Inferior parietal cortex (tissue), 1 donor: ENCODE measurements around the gene NFASC.

Experiments
- DNase-seq: peaks from one replicate; pipeline ENCODE4 v3.0.0-alpha.2; 2016; ENCODE audit errors: extremely low spot score

NFASC gene

DNA sequence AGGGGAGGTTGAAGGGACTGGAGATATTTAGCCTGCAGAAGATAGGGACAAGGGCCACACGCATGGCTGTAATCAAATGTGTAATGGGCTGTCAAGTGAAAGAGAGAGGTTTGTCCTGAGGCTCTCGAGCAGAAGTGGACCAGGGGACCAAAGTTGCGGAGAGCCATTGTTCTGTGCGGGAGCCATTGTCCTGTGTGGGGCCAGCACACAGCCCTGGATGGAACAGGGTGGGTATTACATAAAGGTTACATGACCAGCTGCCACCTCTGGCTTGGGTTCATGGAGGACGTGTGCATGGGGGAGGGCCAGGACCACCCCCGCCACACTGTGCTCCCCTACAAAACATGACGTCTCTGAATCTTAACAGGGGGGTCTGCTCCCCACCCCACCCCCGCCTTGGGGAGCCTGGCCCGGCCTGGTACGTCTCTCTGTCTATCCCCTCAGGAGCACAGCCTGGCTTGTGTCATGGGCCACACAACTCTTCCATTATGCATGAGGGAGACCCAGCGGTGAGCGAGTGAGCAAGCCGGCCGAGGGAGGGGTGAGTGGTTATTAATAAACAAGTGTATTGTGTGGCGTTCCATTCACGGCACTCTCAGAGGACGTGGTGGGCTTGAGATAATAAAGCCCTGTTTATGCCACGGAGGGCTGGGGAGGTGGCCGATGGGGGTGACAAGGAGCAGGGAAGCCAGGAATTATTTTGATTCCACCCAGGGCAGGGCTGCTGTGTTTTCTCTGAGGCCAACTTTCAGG lies at the start of gene NFASC:
NFASC (plus strand) TSS at position 703 of the 753 bp plus-strand sequence. CDS start 73,454 bp downstream, outside the sequence.
- peak; percentile 73 for DNase-seq

DNA sequence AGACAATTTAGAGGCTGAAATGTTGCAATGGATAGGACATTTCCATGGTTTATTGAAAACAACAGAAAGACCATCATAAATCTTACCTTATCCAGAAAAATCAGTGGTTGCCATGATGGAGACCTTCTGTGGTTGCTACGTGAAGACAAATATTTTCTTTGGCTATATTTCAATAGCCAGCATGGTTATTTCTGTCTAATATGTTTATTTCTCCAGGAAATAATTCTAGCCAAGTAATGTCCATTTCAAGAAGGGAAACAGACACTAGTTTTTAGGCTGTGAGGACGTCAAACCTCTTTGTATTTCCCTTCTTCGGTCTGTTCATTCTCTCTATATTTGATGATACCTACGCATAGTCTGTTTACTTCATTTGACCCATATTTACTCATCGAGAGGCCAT lies 49.2 kb upstream of the NFASC start:
- DNase-seq, result no peak

DNA sequence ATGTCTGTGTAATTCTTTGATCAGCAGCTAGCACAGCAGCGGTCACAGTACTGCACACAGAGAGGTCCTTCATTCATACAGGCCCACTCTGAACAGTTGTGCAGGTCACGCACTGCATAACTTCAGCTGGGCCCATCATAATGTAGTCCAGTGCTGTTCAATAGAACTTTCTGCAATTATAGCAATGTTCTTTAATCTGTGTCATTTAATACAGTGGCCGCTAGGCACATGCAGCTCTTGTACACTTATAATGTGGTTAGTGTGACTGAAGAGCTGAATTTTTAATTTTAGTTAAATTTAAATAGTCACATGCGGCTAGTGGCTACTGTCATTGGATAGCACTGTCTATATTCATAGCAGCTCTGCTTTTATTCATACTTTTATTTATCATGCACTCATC lies 48.7 kb upstream of the NFASC start:
- no peak for DNase-seq

DNA sequence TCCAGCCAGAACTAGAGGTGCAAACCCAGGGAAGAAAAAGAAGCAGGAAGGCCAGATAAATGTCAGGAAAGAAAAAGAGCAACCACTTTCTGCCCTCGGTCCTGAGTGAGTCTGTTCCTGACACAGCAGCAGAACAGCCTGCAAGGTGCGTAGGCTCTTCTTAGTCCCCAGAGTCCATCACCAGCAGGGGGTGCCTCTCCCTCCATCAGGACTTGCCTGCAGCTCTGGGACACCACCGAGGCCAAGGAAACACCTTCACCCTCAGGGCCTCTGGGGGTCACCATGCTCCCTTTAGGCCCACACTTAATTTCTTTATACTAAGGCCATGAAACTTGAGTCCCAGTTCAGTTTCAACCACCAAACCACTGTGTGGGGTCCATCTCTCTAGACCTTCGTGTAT lies 43.7 kb upstream of the NFASC start:
- peak; percentile 47 for DNase-seq

DNA sequence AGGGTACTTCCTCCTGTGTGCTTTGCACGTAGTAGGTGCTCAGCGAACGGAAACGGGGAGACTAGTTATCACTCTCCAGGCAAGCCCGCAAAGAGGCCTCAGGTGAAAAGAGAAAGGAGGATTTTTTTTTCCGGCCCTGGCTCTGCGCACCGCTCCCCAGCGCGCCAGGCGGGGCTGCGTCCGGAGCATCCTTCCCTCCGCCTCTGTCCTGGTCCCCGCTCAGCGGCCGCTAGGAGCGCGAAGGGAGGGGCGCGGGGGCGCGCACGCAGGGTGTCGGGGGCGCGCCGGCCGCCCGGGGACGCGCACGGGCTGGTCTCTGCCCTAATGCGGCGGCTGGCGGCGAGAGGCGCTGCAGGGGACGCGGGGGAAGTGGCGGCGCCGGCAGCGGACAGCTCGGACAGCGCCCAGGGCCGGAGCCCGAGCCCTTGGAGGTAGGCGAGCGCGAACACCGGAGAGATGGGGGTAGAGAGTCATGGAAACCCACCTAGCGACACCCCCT lies 42.3 kb upstream of the NFASC start:
- peak; percentile 73 for DNase-seq

DNA sequence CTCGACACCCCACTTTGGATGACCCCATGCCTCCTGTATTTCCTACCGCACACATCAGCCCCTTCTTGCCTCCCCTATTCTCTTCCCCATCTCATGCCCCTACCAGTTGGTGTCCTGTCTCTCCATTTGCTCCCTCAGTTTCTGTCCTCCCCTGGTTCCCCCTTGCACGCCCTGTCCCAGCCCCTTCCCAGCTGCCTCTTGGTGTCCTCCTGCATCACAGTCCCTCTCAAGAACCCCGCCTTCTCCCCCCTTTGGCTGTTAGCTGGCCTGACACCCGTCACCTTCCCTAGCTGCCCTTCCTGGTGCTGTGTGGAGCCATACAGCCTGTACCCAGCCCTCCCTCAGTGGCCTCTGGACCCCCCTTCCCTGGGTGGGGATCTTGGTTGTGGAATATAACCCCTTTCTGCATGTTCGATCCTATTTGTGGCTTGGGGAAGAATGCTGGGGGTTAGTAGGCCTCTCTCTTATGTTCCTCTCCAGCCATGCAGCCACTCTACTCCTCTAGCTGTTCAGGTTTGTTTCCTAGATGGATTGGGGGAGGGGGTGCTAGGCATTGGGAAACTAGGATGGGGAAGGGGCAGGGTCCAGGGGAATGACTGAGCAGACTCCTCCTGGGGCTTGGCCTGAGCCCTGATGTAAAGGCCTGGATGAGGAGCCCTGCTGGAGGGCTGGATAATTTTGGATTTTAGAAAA lies 41.4 kb upstream of the NFASC start:
- DNase-seq, result no peak

DNA sequence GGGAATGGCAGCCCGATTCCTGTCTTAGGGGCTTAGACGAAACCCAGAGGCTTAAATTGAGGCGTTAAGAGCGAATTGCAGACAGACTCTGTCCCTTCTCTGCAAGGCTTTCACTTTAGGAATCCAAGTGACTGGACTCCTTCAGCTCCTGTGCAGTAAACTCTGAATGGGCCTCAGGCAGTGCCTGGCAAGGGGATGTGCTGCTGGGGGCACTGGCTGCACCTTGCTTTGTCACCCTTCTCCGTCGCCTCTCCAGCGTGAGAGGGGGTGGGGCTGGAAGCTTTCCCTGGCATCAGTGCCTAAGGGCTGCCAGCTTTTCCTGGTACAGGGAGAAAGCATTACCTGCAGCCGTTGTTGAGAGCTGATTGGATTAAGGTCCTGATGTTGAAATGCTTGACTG lies 39.9 kb upstream of the NFASC start:
- DNase-seq, result no peak

DNA sequence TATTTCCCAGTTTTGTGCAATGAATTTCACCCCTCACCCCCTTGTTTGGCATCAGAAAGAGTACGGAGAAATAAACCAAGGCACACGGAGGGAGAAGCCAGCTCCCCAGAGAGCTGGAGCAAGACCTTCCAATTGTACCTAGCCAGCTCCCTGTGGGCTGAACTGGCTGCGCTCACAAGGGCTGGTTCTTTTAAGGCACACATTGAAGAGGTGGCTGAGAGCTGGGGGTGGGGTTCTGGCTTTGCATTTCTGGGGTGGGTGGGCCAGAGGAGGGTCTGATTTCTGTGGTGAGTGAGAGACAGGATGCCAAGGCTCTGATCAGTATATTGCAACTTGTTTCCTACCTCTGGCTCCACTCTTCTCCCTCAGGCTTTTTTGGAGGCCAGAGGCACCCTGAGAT lies 39.5 kb upstream of the NFASC start:
- DNase-seq, result no peak

DNA sequence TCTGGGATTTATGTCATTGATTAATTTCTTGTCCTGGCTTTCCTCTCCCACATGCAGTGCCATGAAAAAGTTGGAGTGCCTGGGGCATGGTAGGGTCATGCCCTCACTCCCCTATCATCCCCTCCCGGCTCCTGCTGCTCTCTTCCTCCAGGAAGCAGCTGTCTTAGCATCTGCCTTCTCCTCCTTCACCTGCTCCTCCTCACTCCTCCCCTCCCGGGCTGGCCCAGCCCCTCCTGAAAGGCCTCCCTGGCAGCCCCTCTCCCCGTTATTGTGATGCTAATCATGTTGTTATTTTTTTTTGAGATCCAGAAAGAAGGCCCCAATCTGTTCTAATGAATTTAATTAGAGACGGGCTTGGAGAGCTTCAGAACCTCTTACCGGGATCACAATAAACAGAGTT lies 36.3 kb upstream of the NFASC start:
- DNase-seq, result no peak

DNA sequence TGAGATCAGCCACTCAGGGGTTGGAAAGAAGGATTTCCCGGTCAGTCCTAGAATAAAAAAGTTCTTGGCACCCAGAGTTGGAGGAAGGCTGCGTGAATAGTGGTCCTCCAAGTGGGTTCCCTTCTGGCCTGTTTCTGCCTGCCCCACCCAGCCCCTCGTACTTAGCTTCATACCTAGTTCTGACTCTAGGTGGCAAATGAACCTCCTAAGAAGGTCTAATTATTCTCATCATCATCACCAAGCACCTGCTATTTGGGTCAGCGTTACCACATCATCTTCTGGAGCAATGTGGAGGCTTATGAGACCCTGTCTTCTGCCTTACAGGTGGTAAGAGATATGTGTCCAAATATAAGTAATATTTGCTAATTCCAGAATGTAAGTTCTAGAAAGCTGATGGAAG lies 35.9 kb upstream of the NFASC start:
- no peak for DNase-seq

DNA sequence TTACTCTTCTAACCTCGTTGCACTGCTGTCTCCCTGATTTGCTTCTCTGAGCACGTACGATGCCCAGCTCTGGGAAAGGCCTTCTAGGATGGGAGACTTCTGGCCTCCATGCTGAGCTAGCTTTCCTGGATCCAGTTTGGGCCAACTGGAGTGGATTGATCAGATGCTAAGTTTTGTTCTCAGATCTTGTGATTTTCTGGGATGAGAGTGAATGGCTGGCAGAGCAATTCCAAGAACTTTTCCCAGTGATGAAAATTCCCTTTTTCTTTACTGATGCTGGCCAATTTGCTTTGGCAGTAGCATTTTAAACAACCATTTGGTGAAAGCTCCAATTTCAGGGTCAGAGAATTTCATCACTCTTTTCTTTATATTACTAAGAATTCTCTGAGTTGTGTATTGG lies 34.9 kb upstream of the NFASC start:
- DNase-seq, result no peak

DNA sequence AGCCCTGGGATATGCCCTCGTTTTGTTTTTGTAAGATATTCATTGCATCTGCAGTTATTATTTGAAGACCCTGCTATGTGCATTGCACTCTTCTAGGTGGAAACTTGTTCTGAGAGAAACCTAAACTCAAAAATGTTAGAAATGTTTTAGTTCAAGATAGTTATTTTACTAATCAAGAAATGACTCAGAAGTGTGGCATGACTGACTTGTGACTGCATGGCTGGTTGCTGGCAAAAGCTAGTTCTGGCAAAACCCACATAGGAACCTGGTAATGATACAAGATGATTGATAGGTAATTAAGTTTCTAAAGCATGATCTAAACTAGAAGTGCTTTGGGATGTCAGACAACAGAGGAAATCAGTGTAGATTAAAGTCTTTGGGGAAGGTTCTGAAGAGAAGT lies 33.8 kb upstream of the NFASC start:
- DNase-seq, result no peak

DNA sequence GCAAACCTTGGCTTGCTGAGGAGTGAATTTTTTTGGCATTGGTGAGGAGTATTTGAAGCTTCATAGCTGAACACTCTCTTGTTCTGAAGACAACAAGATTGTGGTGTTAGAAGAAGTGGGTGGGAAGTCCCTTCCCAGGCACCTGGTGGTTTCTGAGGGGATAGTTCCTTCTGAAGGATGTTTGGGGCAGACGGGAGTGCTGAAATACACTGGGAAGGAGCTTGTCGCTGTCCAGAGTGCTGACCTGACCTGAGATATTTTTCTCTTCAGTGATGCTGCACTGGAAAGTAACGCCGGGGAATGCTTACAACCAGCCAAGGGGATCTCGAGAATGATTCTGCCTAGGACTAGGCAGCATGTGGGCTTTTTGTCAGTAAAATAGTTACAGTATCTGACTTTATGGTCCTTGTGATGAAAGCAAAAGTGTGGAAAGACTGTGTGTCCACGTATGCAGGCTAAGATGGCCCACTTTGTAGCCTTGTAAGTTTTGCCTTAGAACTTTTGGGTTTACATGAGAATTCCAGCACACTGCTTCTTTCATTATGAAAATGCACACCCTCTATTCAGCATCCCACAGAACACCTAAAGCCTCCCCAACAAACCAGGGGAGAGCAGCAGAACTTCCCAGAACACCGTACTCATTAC lies 33.1 kb upstream of the NFASC start:
- no peak for DNase-seq

DNA sequence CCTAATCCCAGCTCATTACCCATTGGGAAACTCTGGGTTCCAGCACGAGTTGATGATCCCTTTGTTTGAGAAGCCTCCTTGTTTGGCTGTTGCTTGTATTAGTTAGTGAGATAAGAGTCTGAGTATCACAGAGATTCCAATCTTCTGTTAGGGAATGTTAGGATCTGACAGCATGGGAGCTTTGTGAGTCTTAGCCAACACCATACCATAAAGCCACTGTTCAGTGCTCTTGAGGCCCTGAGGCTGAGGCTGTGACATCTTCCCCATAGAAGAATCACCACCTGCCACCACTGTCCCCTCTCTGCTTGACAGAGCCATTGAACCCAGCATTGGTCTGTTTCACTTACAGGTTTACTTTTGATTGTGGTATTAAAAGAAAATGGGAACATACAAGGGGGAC lies 29.3 kb upstream of the NFASC start:
- DNase-seq, result no peak

DNA sequence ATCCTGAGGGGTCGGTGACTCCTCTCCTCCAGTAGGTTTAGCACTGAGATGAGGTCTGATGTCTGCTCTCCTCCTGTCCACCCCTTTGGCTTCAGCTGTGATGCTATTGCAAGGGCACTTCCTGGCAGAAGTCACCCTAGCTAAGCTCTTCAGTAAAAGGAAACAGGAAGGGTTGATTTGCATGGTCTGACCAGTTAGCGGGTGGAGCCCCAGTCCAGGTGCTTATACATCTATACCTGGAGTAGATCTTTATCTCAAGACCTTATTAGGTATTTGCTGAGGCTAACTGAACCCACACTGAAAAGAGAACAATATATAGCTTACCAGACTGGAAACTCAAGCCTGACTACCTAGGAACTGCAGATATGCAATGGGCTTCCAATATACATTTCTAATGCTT lies 28.9 kb upstream of the NFASC start:
- no peak for DNase-seq

DNA sequence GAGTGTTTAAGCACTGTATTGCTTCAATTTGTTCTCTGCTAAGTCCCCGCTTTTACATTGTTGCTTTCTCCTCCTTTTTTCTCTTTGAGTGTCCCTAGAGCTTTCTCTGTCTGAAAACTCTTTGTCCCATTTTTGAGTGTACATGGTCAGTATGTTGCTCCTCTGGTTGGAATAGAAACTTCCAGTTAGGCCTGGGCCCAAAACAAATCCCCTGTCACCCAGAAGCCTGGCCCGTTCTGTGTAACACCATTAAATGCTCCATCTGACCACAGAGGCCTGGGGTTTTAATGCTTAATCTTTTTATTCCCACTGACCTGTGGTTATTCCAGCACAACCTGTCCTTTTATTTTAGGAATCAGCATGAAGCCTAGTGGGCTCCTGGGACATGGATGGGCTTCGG lies 28.3 kb upstream of the NFASC start:
- DNase-seq, result no peak

DNA sequence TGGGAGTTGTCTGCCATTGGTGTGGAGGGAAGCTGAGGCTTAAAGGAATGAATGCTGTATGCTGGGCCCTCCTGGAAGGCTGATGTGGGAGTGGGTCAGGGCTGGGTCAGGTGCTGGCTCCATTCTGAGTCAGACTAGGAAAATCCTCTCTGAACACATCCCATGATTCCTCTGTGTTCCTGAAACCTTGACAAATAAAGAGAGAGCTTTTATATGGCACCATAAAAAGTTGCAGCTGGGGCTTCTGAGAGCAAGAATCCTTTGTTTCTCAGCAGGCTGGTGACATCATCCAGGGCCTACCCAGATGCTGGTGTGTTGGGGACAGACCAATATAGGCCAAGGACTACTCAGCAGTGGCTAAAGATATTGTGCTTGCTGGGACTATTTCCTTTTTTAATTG lies 27.8 kb upstream of the NFASC start:
- peak; percentile 74 for DNase-seq

DNA sequence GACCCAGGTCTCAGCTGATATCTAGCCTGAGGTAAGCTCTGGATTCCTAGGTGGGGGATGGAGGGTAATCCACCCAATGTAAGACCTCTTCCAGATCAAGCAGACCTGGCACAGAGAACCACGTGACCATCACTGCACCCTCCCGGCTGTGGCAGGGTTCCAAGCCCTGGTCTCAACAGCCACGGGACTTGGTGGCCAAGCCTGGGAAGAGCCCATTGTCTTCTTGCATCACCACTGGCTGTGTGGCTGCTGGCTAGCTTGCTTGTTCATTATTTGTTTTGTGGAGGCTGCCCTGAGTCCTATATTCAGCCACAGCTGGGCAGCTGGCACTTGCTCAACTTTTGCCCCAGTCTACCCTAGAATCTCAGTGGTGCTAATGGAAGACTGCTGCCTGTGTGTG lies 24.1 kb upstream of the NFASC start:
- DNase-seq, result peak; percentile 79

DNA sequence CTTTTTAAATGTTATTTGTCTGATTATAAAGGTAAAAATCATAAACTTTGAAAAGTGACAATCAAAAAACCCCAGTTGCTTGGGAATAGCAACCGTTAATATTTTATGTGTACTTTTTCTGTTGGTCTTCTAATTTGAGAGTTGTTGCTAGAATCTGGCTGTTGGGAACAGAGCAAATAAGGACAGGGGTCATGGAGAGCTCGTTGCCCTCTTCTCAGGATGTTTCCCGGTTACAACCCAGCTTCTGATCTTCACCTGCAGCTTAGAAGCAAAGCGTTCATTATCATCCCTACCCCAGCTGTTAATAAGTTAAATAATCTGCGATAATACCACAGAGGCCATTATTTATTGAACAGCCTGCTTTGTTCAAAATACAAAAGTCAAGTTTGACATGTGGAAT lies 22.1 kb upstream of the NFASC start:
- DNase-seq, result no peak

DNA sequence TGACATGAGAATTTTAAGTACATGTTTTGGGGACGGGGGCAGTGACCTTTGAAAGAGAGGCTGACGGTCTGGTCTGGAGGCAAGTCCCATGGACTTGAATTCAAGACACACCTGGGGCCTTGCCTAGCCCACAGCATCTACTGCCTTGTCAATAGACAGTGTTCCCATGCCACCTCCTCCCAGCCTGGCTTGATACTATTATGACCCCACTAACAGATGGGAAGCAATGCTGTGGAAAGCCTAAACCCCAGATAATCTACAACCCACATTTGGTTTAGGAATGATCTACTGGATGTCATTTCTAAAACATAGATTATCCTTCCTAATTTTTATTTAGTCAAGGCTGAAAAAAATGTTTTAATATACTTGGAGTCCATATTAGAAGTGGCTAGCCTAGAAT lies 17.8 kb upstream of the NFASC start:
- DNase-seq, result no peak

DNA sequence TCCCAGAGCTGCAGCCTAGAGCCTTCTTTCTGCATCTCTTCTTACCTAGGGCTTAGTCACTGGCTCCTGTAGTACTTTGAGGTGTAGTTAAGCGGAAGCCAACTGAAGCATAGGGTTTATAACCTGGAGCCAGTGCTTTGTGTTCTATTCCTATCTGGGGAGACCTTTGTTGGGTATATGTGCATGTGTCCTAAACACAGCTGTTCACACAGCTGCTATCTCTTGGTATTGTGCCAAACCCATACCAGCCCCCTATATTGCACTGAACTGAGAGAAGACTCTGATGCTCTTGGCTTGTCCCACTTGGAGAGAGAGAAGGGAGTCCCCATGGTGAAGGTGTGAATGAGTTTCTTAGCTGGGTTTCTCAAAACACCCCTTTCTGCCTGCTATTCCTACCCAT lies 17.2 kb upstream of the NFASC start:
- DNase-seq, result no peak

DNA sequence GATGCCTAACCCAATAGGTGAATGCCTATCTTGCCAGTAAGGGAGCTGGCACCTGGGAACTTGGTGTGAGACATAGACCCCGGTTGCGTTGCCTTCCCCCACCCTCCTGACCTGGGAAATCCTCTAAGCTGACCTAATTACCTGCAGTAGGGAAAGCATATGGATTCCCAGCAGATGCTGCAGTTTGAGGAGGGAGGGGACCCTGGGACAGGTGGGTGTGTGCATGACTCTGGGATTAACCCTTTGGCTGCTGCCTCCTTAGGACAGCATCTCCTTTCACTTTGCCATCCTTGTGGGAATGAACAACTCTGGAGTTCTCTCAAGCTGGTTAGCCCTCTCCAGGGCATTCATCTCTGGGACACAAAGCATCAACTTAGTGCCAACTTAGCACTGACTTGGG lies 16.4 kb upstream of the NFASC start:
- DNase-seq, result no peak

DNA sequence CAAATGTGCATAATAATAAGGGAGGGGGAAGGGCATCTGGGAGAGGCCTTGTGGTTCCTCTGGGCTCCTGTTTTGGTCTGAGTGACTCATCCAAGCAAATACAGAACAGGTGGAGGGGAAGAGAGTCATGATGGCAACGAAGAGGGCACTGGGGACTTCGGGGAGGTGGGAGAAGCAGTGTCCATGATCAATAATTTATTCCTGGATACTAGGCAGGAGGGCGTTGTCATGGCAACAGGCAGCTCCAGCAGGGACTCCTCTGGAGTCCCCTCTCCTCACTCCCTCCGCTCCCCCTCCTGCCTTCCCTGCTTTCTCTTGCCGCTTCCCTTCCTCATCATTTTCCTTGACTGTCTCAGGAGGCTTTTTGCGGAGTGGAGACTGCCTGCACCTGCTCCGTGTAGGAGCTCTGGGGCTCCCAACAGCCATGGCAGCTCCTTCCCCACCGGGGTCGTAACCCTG lies 12.3 kb upstream of the NFASC start:
- DNase-seq, result no peak
